HEK293 (cell line): ENCODE measurements around the gene ZNF644.

Source experiments
- CTCF ChIP-seq: fragments of 450-650 bp; formaldehyde crosslinking; IDR thresholded peaks from 2 replicates; pipeline ENCODE4 v1.5.1; 2016; ENCODE audit warnings: missing biosample characterization, missing genetic modification characterization
- MYNN ChIP-seq: fragments of 450-650 bp; formaldehyde crosslinking; IDR thresholded peaks from 2 replicates; pipeline ENCODE4 v1.5.1; 2016; ENCODE audit warnings: missing biosample characterization, missing genetic modification characterization, borderline replicate concordance
- SP2 ChIP-seq: fragments of 450-650 bp; formaldehyde crosslinking; IDR thresholded peaks from 2 replicates; pipeline ENCODE4 v1.5.1; 2016; ENCODE audit warnings: missing biosample characterization, missing genetic modification characterization
- YY1 ChIP-seq: fragments of 450-650 bp; formaldehyde crosslinking; IDR thresholded peaks from 2 replicates; pipeline ENCODE4 v1.5.1; 2018; ENCODE audit warnings: missing biosample characterization, missing genetic modification characterization
- ZNF10 ChIP-seq: fragments of 450-650 bp; formaldehyde crosslinking; IDR thresholded peaks from 2 replicates; pipeline ENCODE4 v1.5.1; 2017; ENCODE audit warnings: missing biosample characterization, missing genetic modification characterization
- ZNF175 ChIP-seq: fragments of 450-650 bp; formaldehyde crosslinking; IDR thresholded peaks from 2 replicates; pipeline ENCODE4 v1.5.1; 2016; ENCODE audit warnings: missing biosample characterization, missing genetic modification characterization
- ZNF274 ChIP-seq, 2 experiments: fragments of 200-500 bp in 1 of 2; fragments of 450-650 bp in 1 of 2; sonication (Bioruptor generic) in 1 of 2; formaldehyde crosslinking in 1 of 2; IDR thresholded peaks; 2 replicates each; pipeline versions ENCODE4 v1.5.1 to v1.6.1; 2014 to 2016; ENCODE audit warnings: borderline replicate concordance in 1 of 2, inconsistent platforms in 1 of 2, low read length in 1 of 2, missing biosample characterization in 1 of 2, missing genetic modification characterization in 1 of 2
- ZNF350 ChIP-seq: fragments of 450-650 bp; formaldehyde crosslinking; IDR thresholded peaks from 2 replicates; pipeline ENCODE4 v1.5.0; 2017; ENCODE audit warnings: missing biosample characterization, mild to moderate bottlenecking, missing genetic modification characterization
- ZNF48 ChIP-seq: fragments of 450-650 bp; formaldehyde crosslinking; IDR thresholded peaks from 2 replicates; pipeline ENCODE4 v1.5.1; 2016; ENCODE audit warnings: missing biosample characterization, missing genetic modification characterization
- ZNF501 ChIP-seq: fragments of 450-650 bp; formaldehyde crosslinking; IDR thresholded peaks from 2 replicates; pipeline ENCODE4 v1.5.1; 2016; ENCODE audit warnings: missing biosample characterization, missing genetic modification characterization
- ZNF747 ChIP-seq: fragments of 450-650 bp; formaldehyde crosslinking; IDR thresholded peaks from 2 replicates; pipeline ENCODE4 v1.5.1; 2016; ENCODE audit warnings: missing biosample characterization, missing genetic modification characterization
- ZNF837 ChIP-seq: fragments of 450-650 bp; formaldehyde crosslinking; IDR thresholded peaks from 2 replicates; pipeline ENCODE4 v1.5.1; 2016; ENCODE audit warnings: missing biosample characterization, missing genetic modification characterization
- ZNF843 ChIP-seq: fragments of 450-650 bp; formaldehyde crosslinking; IDR thresholded peaks from 2 replicates; pipeline ENCODE4 v1.5.1; 2016; ENCODE audit warnings: missing biosample characterization, missing genetic modification characterization

- TF ChIP-seq ZNF274 (IDR thresholded peaks at IDR 0.05; ENCODE audit: low read length) (no peak), ZNF274 (tag by site-specific recombination; IDR thresholded peaks at IDR 0.05; ENCODE audit: borderline replicate concordance) (no peak), ZNF10 (no peak), YY1 (tag by site-specific recombination) (no peak), ZNF175 (tag by site-specific recombination) (no peak), ZNF501 (tag by site-specific recombination) (no peak), SP2 (no peak), ZNF747 (no peak), CTCF (no peak), ZNF837 (tag by site-specific recombination) (no peak), ZNF350 (no peak), ZNF48 (no peak), ZNF843 (tag by site-specific recombination) (no peak), MYNN (tag by site-specific recombination) (no peak)
Observed at GRCh38 chr1:91011726-91012125, 10.1 kb downstream of the ZNF644 start.
